Nephron (organoid): ENCODE data around the gene FHOD3.

Experiments used
- H3K27ac Mint-ChIP-seq, 3 experiments: 2 replicates each; pipeline ENCODE4 v1.8.0; 2020; ENCODE audit warnings: mixed read lengths in 3 of 3, mild to moderate bottlenecking in 2 of 3, moderate library complexity in 1 of 3
- H3K27me3 Mint-ChIP-seq: 2 replicates; pipeline ENCODE4 v1.8.0; 2021; ENCODE audit warnings: low read depth, mild to moderate bottlenecking, moderate library complexity, mixed read lengths
- H3K36me3 Mint-ChIP-seq: 2 replicates; pipeline ENCODE4 v1.8.0; 2020; ENCODE audit warnings: low read depth, mixed read lengths
- H3K4me1 Mint-ChIP-seq: 2 replicates; pipeline ENCODE4 v1.8.0; 2020; ENCODE audit warnings: mixed read lengths
- H3K4me3 Mint-ChIP-seq, 3 experiments: 2 replicates each; pipeline ENCODE4 v1.8.0; 2020; ENCODE audit warnings: mild to moderate bottlenecking in 3 of 3, mixed read lengths in 3 of 3, moderate library complexity in 2 of 3
- H3K9me3 Mint-ChIP-seq: 2 replicates; pipeline ENCODE4 v1.8.0; 2020; ENCODE audit warnings: mixed read lengths
- CTCF ChIP-seq, 3 experiments: fragments of 200-600 bp; sonication (generic); IDR thresholded peaks; one replicate each; pipeline ENCODE4 v1.5.0; 2021; ENCODE audit warnings: antibody characterized with exemption in 3 of 3; ENCODE audit not compliant: unreplicated experiment in 3 of 3

Gene FHOD3

GRCh38 chr18:36392164-36392978 is 94.9 kb downstream of the FHOD3 start:
- H3K27ac Mint-ChIP-seq, result peak overlapping the region; percentile 36 to 57 (median 41)
- no peaks in the 10 kb centered on the region for H3K27me3 Mint-ChIP-seq
- peaks cover 25% of the 10 kb centered on the region for H3K9me3 Mint-ChIP-seq
- H3K36me3 Mint-ChIP-seq, result peaks cover 26% of the 10 kb centered on the region
- peaks cover 61% of the 10 kb centered on the region for H3K4me1 Mint-ChIP-seq
- no peak for TF ChIP-seq CTCF (IDR thresholded peaks at IDR 0.05; ENCODE audit: unreplicated experiment in 3 of 3)
- H3K4me3 Mint-ChIP-seq, result no peak overlapping the region

GRCh38 chr18:36392979-36393287 is 95.4 kb downstream of the FHOD3 start:
- Mint-ChIP-seq H3K4me3 (no peak overlapping the region), H3K9me3 (peaks cover 25% of the 10 kb centered on the region)

GRCh38 chr18:36394486-36394885 is 97.0 kb downstream of the FHOD3 start:
- peaks cover 26% of the 10 kb centered on the region for H3K36me3 Mint-ChIP-seq
- no peak overlapping the region for H3K4me3 Mint-ChIP-seq
- H3K4me1 Mint-ChIP-seq, result peaks cover 53% of the 10 kb centered on the region
- TF ChIP-seq CTCF (IDR thresholded peaks at IDR 0.05; ENCODE audit: unreplicated experiment in 3 of 3), result no peak
- no peaks in the 10 kb centered on the region for H3K27me3 Mint-ChIP-seq
- H3K27ac Mint-ChIP-seq, result no peak overlapping the region
- H3K9me3 Mint-ChIP-seq, result peaks cover 25% of the 10 kb centered on the region

More at GRCh38 chr18:36392979-36393287, 95.4 kb downstream of the FHOD3 start:
- no peak for TF ChIP-seq CTCF (IDR thresholded peaks at IDR 0.05; ENCODE audit: unreplicated experiment in 3 of 3)
- H3K27ac Mint-ChIP-seq, result peak overlapping the region in 1 of 3 experiments; percentile 41
- peaks cover 26% of the 10 kb centered on the region for H3K36me3 Mint-ChIP-seq
- H3K4me1 Mint-ChIP-seq, result peaks cover 60% of the 10 kb centered on the region
- no peaks in the 10 kb centered on the region for H3K27me3 Mint-ChIP-seq

GRCh38 chr18:36396190-36396589 is 98.7 kb downstream of the FHOD3 start:
- peaks cover 25% of the 10 kb centered on the region for H3K9me3 Mint-ChIP-seq
- H3K27me3 Mint-ChIP-seq, result no peaks in the 10 kb centered on the region
- no peak overlapping the region for H3K27ac Mint-ChIP-seq
- H3K36me3 Mint-ChIP-seq, result peaks cover 26% of the 10 kb centered on the region
- TF ChIP-seq CTCF (IDR thresholded peaks at IDR 0.05; ENCODE audit: unreplicated experiment in 3 of 3), result no peak
- peaks cover 40% of the 10 kb centered on the region for H3K4me1 Mint-ChIP-seq
- no peak overlapping the region for H3K4me3 Mint-ChIP-seq

GRCh38 chr18:36397033-36397432 is 99.5 kb downstream of the FHOD3 start:
- Mint-ChIP-seq H3K9me3 (peaks cover 25% of the 10 kb centered on the region), H3K4me3 (peak overlapping the region in 1 of 3 experiments; percentile 42), H3K4me1 (peaks cover 34% of the 10 kb centered on the region), H3K27ac (peak overlapping the region in 1 of 3 experiments; percentile 61), H3K36me3 (peaks cover 26% of the 10 kb centered on the region), H3K27me3 (no peaks in the 10 kb centered on the region)
- no peak for TF ChIP-seq CTCF (IDR thresholded peaks at IDR 0.05; ENCODE audit: unreplicated experiment in 3 of 3)

GRCh38 chr18:36398419-36398818 is 100.9 kb downstream of the FHOD3 start:
- peaks cover 25% of the 10 kb centered on the region for H3K9me3 Mint-ChIP-seq
- peaks cover 26% of the 10 kb centered on the region for H3K36me3 Mint-ChIP-seq
- H3K27me3 Mint-ChIP-seq, result no peaks in the 10 kb centered on the region
- no peak for TF ChIP-seq CTCF (IDR thresholded peaks at IDR 0.05; ENCODE audit: unreplicated experiment in 3 of 3)
- peaks cover 25% of the 10 kb centered on the region for H3K4me1 Mint-ChIP-seq
- H3K4me3 Mint-ChIP-seq, result no peak overlapping the region
- H3K27ac Mint-ChIP-seq, result no peak overlapping the region
